Metanephros (tissue), 2 donors: ENCODE results near the gene C1QTNF6. TPM values are rescaled to one million over a fixed set of nuclear protein-coding genes. Genes with fewer than 3 reads are reported as not detected.

Experiments used
- small RNA-seq: library from RNA; depleted of rRNA; stranded (forward); fragments of <200 nt; gene quantifications from one replicate; pipeline ENCODE3, GENCODE V24; 2014; ENCODE audit warnings: low replicate concordance
- total RNA-seq: library from RNA; depleted of rRNA; stranded (reverse); fragments of >200 nt; gene quantifications from one replicate; pipeline ENCODE4 v1.2.3, GENCODE V29; 2014

The C1QTNF6 gene
- 17.7 TPM for total RNA-seq

DNA sequence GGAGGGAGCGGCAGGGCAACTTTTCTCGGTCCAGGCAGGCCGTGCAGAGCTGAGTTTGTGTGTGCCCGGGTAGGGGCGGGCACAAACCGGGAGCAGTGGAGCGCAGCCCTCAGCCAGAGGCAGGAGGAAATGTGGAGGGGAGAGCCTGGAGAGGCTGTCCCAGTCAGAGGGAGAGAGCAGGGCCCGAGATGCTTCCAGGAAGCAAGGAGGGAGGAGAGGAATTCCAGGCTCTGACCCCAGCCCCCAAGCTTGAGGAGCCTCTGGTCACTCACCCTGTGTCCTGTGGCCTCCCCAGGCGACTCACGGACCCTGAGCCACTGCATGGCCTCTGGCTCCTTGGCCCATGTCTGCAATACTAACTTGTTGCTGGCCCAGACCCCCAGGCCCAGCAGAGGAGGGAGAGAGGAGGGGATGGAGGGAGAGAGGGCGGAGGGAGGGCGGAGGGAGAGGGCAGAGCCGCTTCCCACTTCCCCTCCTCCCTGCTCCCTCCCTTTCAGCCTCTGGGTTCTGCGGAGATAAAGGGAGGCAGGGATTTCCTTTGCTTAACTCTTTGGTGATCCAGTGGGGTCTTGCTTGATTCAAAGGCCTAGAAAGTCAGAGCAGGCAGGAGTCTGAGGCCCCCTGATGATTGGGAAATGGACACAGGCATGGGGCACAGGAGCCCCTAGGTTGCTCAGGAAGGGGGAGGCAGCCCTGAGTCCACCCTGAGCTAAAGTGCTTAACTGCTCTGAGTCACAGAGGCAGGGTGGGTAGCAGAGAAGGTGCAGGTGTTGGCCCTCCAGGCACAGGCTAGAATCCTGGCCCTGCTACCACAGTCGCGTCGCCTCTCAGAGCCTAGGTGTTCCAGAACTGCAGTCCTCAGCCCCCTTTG, at the start of gene C1QTNF6:
TSS of gene C1QTNF6 (minus strand) at position 357 of the 871 bp plus-strand sequence. CDS start at position 323, 34 bp downstream.

DNA sequence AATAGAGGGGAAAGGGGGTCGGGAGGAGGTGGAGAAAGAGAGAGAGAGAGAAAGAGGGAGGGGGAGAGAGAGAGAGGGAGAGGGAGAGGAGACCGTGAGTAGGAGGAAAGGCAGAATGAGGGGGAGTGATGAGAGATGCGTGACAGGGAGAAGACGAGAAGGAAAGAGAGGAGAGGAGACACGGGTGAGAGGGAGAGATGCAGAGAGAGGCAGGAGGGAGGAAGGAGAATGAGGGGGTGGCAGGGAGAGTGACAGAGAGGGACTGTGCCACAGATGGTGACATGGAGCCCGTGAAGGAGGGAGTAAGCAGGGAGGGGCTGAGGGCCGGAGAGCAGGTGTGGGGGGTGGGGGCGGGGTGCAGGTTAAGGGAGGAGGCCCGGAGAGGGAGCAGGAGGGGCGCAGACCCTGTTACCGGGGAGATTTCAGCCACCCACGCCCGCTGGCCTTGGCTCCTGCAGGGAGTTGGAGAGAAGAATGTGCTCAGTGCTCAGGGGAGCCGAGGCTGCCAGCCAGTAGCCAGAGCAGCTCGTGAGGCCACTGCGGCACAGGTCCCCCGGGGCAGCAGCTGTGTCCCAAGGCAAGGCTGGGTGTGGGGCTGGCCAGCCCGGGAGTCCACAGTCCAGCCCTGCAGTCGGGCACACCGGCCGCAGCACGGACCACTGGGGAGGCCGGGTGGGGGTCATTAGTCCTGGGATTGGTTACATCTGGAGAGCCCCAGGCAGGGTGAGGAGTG, 24.3 kb upstream of the C1QTNF6 start, which contains the start of gene SSTR3:
TSS of gene SSTR3 (minus strand) at position 304 of the 733 bp plus-strand sequence. CDS start 4,674 bp downstream, outside the sequence.

Small RNAs within 50 kb of the gene (small RNA-seq; reads per million reads assigned to genes)
- not detected for gene Z82188.1

Other genes starting within 250 kb of the C1QTNF6 start
- 46.2 TPM for gene TST, start 168.8 kb downstream of the C1QTNF6 start, total RNA-seq
- 108 TPM for gene MPST, start 168.5 kb downstream of the C1QTNF6 start, total RNA-seq
- gene KCTD17, start 136.5 kb downstream of the C1QTNF6 start, total RNA-seq: 23.3 TPM
- gene TMPRSS6, start 78.5 kb downstream of the C1QTNF6 start, total RNA-seq: 0.18 TPM
- gene IL2RB, start 38.3 kb downstream of the C1QTNF6 start, total RNA-seq: 0.82 TPM
- gene SSTR3, start 24.2 kb upstream of the C1QTNF6 start, total RNA-seq: 0.35 TPM
- gene RAC2, start 56.0 kb upstream of the C1QTNF6 start, total RNA-seq: 12.7 TPM
- 12.2 TPM for gene CYTH4, start 94.3 kb upstream of the C1QTNF6 start, total RNA-seq
- gene ELFN2, start 239.2 kb upstream of the C1QTNF6 start, total RNA-seq: 1.5 TPM